ENCODE measurements around the gene MLXIPL.

The MLXIPL gene

DNA sequence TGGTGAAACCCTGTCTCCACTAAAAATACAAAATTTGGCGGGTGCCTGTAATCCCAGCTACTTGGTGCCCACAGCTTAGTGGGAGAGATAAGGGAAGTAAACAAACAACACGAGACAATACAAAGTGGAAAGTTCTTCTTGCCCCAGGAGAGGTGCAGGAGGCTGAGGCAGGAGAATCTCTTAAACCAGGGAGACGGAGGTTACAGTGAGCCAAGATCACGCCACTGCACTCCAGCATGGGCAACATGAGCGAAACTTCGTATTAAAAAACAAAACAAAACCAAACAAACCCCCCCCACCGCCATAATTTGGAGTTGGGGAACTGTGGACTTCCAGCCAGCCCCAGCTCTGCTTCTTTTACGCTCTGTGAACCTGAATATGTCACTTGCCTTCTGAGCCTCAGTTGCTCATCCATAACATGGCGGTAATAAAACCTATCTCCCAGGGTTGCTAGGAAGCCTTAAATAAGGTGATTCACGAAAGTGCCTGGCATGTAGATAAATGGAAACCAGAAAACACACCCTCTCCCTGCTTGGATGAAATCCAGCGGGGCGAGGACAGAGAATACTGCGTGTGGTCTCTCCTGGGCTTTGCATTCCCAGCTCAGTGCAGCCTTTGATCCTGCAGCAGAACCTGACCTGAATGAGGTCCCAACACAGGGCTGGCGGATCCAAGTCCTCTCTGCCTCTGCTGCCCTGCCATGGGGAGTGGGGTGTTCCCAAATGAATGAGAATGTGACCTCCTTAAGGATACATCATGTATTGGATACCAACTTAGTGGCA is 10.2 kb downstream of the MLXIPL start:
- in situ Hi-C loops (cut with MboI; ENCODE audit: low sequenced_read_pairs): no loop called here

DNA sequence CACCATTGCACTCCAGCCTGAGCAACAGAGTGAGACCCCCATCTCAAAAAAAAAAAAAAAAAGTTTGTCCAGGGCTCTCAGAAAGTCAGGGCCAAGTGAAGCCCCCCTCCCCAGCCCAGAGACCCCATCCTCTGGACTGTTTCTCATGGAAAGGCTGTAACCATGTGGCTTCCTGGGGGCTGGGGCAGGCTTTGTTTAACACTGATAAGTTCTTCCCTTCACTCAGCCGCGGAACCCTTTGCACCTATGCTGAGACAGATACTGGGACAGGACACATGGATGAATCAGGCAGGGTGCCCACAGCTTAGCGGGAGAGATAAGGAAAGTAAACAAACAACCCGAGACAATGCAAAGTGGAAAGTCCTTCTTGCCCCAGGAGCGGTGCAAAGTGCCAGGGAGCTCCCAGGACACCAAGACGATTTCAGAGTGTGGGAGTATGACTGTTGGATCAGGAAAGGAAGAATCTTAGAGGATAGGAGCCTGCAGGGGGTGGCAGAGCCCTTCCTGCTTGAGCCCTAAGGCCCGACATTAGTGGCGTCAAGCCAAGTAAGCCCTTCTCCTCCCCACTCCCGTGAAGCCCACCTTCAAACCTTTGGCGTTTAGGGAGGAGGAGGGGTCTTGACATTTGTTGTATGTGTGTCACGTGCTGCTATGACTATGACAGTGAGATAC is 11.6 kb downstream of the MLXIPL start:
- in situ Hi-C loops (cut with MboI; ENCODE audit: low sequenced_read_pairs): no loop called here

DNA sequence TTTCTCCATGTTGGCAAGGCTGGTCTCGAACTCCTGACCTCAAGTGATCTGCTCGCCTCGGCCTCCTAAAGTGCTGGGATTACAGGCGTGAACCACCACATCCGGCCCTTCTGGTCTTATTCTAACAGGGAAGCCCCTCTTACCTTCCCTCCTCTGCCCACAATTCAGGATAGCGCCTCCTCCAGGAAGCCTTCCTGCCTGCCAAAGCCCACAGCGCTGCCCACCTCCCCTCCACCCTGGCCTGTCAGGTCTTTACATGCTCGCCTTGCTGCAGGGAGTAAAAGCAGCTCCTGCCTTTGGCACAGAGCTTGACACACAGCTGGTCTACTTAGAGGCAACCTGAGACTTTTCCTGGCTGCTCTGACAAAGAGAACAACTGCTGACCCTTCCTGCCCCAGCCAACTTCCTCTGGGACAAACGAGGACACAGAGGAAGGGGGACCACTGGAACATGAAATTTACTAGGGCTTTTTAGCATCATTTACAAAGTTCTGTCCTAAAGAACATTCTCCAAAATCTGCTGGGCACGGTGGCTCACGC is 13.2 kb downstream of the MLXIPL start:
- in situ Hi-C loops (cut with MboI; ENCODE audit: low sequenced_read_pairs): no loop called here

DNA sequence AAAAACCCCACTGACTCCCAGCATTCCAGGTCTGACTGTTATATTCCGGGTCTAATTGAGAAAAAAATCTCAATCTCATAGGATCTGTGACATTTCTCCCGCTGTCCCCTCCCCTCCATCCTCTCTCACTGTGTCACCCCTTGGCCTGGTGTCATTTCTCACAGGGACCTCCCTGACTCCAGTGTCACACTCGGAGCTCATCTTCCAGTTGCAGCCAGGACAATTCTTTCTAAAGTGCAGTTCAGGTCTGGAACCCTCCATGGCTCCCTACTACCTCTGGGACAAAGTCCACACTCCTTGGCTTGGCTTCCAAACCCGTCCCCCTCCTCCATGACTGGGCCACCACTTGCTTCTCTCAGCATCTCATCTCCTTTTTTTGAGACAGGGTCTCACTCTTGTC is 14.2 kb downstream of the MLXIPL start:
- in situ Hi-C loops (cut with MboI; ENCODE audit: low sequenced_read_pairs): no loop called here

DNA sequence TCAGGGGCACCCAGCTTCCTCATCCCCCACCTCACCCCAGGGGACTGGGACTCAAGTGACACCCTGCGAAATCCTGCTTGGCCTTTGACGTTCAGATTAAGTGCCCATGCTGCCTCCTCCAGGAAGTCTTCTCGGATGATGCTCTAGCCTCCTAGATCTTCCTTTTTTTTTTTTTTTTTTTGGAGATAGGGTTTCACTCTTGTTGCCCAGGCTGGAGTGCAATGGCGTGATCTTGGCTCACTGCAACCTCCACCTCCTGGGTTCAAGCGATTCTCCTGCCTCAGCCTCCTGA is 16.7 kb downstream of the MLXIPL start:
- in situ Hi-C loops (cut with MboI; ENCODE audit: low sequenced_read_pairs): loop anchor here (10.0 kb wide), 1 partner anchor 107 kb away; the partner anchor contains the start of gene STX1A

DNA sequence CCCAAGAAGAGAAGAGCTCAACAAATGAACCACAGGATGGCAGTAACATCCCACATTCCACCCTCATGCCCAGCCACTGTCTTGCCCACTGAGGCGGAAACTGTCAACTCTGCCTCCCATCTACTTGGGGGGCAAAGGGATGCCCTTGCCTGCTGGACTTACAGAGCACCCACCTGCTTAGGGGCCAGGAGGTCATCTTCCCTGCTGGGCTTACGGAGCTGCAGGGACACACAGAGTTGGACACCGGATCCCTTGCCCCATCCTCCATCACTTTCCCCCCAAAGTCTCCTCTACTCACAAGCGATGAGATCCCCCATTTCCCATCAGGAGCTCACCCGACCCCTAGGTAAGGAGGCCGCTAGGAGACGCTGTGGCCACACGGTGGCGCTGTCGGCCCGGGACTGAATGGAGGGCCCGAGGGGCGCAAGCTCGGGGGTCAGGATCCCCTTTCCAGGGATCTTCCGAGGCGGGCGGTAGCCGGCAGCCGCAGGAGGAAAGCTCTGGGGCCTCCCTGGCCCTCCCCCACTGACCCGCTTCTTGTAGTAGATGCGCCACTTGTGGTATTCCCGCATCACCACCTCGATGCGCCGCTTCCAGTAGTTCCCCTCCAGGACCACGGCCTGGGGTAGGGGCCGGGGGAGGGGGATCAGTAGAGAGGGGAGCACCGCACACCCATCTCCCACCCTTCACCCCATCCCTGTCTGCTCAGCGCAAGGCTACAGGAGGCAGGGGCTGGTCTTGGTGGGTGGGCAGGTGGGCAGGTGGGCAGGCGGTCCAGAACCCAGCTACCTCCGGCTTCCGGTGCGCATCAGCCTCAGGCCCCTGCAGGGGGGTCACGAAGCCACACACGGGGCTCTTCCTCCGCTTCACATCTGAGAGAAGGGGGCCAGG is 17.3 kb downstream of the MLXIPL start:
- in situ Hi-C loops (cut with MboI; ENCODE audit: low sequenced_read_pairs): loop anchor here (10.0 kb wide), 1 partner anchor 108 kb away; the partner anchor contains the start of gene STX1A

DNA sequence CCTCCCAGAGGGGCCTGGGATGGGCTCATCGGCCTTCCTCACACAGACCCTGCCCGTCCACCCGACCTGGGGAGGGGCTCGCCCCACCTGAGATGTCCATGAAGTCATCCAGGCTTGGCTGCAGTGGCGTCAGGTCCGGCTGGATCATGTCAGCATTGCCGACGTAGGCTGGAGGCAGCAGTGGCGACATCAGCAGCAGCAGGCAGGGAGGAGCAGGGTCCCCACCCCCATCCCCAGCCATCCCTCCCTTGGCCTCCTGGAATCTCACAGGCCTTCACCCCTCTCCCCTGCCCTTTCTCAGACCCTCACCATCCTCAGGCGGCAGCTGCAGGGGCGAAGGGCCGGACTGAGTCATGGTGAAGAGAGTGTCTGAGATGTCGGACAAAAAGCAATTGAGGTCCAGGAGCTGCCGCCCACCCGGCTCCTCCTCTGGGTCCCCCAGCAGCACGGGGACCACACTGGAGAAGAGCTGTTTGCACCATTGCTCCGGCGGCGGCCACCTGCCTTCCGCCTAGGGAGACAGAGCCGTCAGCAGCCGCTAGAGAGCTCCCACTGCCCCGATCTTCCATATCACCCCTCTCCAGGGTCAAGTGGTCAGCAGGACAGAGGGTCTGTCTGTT is 18.6 kb downstream of the MLXIPL start:
- in situ Hi-C loops (cut with MboI; ENCODE audit: low sequenced_read_pairs): loop anchor here (10.0 kb wide), 1 partner anchor 109 kb away; the partner anchor contains the start of gene STX1A

DNA sequence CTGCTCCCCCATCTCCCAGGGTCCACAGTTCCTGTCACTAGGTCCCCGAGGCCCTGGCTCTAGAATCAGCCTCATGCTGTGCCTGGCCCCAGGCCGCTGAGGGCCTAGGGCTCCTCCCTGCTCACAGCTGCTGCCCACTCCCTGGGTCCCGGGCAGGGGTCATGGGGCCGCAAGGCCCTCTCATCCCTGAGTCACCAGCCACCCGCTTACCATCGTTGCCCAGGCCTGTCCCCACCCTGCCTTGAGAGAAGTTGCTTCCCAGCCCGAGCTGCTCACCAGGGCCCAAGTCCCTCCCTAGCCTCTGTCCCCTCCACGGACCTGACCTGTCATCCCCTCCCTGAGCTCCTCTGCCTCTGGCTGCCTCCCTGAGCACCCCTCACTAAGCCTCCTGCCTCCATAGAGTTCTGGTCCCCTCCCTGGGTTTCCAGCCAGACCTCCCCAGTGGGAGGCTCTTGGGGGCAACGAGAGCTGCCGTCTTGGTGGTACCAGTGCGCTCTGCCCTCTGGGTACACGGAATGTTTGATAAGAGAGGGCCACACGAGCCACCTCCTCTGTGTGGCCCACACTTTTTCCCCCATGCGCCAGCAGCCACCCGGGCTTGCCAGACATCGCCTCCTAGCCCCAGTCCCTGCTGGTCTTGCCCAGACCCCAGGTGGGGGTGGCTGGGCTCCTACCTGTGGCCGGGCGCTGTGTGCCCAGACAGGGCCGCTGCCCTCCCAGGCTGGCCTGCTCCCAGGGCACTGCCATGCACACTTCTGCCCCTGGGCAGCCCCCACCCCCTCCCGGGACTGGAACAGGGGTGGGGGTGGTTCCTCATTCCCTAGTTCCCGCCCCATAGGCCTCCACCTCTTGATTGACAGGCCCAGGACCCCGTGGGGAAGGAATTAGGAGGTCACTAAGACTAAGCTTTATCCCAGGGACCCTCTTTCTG is 21.3 kb downstream of the MLXIPL start:
- in situ Hi-C loops (cut with MboI; ENCODE audit: low sequenced_read_pairs): loop anchor here (10.0 kb wide), 1 partner anchor 112 kb away; the partner anchor contains the start of gene STX1A

DNA sequence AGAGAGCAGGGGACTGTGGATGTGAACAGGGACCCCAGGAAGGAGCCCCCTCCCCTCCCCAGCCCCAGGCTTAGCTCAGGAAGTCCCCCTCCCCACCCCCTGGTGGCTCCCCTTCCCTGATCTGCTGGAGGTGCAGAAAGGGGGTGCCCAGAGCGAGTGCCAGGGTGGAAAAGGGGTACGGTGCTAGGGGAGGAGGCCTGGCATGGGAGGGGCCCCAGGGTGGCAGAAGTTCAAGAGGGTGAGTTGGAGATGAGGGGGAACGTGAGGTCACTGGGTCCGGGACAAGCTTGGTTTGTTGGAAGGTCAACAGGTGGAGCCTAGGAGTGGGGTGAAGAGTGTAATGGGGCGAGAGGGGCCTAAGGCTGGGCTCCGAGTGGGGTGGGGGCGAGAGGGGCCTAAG is 24.4 kb downstream of the MLXIPL start:
- in situ Hi-C loops (cut with MboI; ENCODE audit: low sequenced_read_pairs): loop anchor here (10.0 kb wide), 1 partner anchor 115 kb away; the partner anchor contains the start of gene STX1A

DNA sequence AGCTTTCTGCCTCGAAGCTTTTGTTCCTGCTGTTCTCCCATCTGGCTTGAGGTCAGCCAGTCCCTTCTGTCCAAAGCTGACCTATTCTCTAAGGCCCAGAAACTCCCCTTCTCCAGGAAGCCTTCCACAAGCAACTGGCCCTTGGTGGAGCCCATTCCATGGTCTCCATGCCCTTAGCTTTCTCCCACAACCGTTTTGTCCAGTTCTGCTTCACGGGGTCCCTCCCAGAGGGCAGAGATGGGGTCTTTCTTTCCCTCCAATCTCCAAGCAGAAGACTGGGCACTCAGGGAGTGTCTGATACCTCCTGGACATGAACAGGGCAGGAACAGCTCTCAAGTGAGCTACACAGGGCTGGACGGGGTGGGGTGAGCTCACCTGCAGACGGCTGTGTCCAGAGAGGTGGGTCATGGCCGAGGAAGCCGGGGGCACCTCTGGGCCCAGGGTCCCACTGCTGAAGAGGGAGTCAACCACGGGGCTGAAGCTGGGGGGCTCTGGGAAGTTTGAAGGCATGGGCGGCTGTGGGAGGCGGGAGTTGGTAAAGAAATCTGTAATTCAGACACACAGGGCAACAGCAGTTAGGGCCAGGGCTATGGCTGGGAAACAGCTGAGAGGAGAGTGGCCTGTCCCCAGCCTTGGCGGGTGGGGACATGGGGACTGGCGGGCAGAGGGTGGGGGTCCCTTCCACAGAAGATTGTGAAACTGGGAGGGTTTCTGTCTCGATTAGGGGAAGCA is 25.0 kb downstream of the MLXIPL start:
- in situ Hi-C loops (cut with MboI; ENCODE audit: low sequenced_read_pairs): no loop called here

DNA sequence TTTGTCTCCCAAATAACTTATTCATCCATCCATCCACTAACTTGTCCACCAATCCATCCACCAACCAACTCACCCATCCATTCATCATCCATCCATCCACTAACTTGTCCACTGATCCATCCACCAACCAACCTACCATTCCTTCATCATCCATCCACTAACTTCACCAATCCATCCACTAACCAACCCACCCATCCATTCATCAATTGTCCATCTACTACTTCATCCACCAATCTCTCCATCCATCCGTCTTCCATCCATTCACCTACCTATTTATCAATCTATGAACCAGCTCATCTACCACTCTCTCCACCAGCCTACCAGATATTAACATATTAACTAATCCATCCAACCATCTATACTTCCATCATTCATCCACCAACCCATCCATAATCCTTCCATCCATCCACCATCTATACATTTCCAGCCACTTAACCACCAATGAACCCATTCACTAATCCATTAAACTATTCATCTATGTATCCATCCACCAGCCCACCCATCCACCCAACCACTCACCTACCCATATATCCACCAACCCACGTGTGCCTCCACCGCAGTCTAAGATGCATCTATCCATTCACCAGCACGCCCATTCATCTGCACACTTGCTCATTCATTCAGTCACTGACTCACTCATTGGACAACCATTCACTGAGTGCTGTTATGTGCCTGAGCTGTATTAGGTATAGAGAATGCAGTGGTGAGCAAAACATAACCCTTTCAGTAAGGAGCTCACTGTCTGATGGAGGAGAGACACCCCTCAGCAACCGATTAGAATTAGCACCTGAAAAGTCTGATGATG is 26.1 kb downstream of the MLXIPL start:
- in situ Hi-C loops (cut with MboI; ENCODE audit: low sequenced_read_pairs): no loop called here

DNA sequence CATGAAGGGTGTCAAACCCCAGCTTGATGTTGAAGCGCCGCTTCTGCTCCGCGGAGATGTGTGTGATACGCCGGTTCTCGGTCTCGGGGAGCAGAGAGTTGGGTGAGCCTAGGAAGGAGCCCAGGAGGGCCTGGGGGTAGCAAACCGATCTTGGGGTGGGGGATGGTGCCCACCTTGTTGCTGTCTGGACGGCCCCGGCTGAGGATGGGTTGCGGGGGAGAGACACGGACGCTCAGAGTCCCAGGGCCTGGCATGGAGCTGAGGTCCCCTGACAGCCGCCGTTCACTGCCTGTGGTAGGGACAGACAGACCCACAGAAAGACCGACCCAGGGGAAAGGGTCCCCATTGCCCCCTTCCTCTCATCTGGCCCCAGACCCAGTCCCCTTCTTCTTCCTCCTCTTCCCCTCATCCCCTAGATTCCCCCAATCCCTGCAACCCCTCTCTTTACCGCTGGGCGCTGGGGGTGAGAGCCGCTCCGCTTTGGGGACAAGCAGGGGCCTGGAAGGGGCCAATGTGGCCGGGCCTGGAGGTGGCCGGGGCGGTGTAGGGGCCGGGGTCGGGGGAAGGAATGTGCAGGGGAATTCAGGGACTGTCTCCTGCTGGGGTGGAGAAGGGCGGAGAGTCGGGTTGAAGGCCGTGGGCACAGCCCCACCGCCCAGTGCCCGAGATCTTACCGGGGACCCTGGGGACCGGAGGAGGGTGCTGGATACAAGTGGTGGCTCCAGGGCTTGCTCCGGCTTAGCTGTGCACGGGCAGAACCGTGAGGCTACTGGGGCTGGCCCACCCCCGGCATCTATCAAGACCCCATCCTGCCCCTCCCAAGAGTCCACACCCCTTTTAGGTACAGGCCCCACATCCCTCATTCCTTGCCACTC is 27.9 kb downstream of the MLXIPL start:
- in situ Hi-C loops (cut with MboI; ENCODE audit: low sequenced_read_pairs): no loop called here

DNA sequence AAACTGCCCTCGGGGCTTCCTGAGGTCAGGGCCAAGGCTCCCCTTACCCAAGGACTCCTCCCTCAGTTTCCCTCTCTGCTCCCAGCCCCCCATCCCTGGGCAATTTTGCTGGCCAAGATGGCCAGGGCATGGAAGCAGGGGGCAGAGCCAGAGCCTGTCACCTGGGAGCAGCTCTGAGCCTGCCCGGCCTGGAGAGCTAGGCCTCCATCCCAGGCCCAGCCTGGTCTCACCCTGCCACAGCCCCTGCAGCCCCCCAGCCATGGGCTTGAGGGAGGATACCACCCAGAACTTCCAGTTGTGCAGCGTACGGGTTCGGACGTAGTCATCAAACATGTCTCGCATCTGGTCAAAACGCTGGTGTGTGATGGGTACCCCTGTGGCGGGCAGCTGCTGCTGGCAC is 29.0 kb downstream of the MLXIPL start:
- in situ Hi-C loops (cut with MboI; ENCODE audit: low sequenced_read_pairs): no loop called here

DNA sequence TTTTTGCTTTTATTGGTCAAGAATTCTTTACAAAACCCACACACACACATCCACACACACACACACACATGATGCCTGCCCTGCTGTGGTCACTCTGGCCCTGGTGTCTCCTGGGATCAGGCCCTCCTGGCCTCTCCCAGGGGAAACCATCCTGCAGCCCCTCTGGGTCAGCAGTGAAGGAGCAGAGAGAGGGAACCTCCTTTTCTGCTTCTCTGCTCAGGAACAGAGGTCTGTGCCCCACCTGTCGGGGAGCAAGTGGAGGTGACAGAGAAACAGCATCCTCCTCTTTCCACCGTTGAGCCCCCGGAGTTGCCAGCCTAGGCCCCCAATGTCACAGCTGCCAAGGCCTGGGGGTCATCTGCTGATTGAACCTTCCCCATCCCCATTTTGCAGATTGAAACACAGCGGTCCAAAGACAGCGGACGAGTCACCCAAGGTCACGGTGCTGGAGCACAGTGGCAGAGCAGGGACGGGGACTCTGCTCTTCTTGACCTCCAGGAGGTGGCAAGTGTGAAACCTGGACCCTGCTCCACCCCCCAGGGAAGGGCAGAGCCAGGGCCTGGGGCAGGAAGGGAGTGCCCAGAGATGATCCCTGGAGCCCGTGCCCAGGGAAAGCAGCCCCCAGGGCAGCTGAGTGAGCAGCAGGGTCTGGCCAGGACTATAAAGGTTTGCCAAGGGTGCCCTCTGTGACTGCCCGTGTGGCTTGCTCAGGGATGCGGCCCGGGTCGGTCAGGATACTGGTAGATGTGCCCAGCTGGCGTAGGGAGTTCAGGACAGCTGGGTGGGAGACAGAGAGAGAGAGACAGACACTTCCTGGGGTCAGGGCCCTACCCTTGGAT is 30.9 kb downstream of the MLXIPL start:
- in situ Hi-C loops (cut with MboI; ENCODE audit: low sequenced_read_pairs): no loop called here

DNA sequence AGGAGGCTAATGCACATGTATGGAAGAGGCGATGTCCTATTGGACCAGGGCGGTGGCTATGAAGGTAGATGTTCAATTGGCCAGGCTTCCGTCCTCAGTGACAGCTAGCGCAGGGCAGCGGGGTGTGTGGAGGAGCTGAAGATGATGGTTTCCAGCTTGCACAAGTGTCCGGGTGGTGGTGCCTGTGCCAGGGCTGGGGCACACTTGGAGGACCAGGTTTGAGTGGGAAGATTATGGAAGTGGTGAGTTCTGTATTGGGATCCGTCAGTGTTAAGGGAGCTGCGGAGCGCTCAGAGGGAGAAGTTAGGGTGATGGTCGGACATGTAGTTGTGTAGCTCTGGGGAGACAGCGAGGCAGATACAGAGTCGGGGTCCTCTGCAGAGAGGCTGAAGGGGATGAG is 37.4 kb downstream of the MLXIPL start:
- in situ Hi-C loops (cut with MboI; ENCODE audit: low sequenced_read_pairs): no loop called here

DNA sequence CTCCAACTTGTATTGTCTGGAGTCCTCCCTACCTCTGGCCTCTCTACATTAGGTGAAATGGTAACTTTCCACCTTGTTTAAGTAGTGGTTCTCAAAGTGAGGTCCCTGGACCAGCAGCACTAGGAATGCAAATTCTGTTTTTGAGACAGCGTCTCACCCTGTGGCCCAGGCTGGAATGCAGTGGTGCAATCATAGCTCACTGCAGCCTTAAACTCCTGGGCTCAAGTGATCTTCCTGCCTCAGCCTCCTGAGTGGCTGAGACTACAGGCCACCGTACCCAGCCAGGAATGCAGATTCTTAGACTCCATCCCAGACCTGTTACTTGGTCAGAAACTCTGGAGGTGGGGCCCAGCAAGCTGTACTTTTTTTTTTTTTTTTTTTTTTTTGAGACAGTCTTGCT is 39.1 kb downstream of the MLXIPL start:
- in situ Hi-C loops (cut with MboI; ENCODE audit: low sequenced_read_pairs): no loop called here

All from HL-60/S4 treated with retinoic acid at 250 ng/mL for 4 days and 3 days (cell line).